ENCODE data around the gene PSPC1. TPM values are rescaled to one million over a fixed set of nuclear protein-coding genes. Genes with fewer than 3 reads are reported as not detected.
"Not testable (repeated sequence)": the region's sequence is repeated elsewhere in the genome, so short reads cannot be mapped to it uniquely, and the experiment has no call there.

Gene PSPC1
- total RNA-seq, 1 donor from 2014 or later, result 41.5 TPM

GRCh38 chr13:19700963-19701362 lies 81.8 kb downstream of the PSPC1 start:
- H3K4me3 ChIP-seq; H3K27me3 ChIP-seq; DNase-seq; intact Hi-C loops (cut with DNase I); H3K9me3 ChIP-seq; H3K36me3 ChIP-seq; ATAC-seq; H3K27ac ChIP-seq; H3K4me1 ChIP-seq: not testable (repeated sequence)

- Histone ChIP-seq H3K4me1 (no peaks in the 10 kb centered on the region), H3K4me3 (no peak overlapping the region), H3K27me3 (no peaks in the 10 kb centered on the region), H3K36me3 (no peaks in the 10 kb centered on the region), H3K27ac (no peak overlapping the region), H3K9me3 (no peaks in the 10 kb centered on the region)
- TF ChIP-seq CTCF (IDR thresholded peaks at IDR 0.05), result no peak
- ATAC-seq (no peak), DNase-seq (no peak)
- intact Hi-C loops (cut with DNase I), result no loop called here
These were observed 86.9 kb downstream of the PSPC1 start for GRCh38 chr13:19695829-19696228.

GRCh38 chr13:19695428-19695827 lies 87.3 kb downstream of the PSPC1 start:
- ATAC-seq (no peak), DNase-seq (no peak)
- H3K27me3 ChIP-seq, result no peaks in the 10 kb centered on the region
- H3K4me1 ChIP-seq, result no peaks in the 10 kb centered on the region
- no peak overlapping the region for H3K4me3 ChIP-seq
- H3K9me3 ChIP-seq, result no peaks in the 10 kb centered on the region
- no peaks in the 10 kb centered on the region for H3K36me3 ChIP-seq
- no peak overlapping the region for H3K27ac ChIP-seq
- intact Hi-C loops (cut with DNase I), result no loop called here
- TF ChIP-seq CTCF (IDR thresholded peaks at IDR 0.05), result no peak

GRCh38 chr13:19691447-19691846 lies 91.3 kb downstream of the PSPC1 start:
- not testable (repeated sequence) for ATAC-seq, DNase-seq, H3K36me3 ChIP-seq

GRCh38 chr13:19685437-19685836 lies 97.3 kb downstream of the PSPC1 start:
- no peak for TF ChIP-seq CTCF (IDR thresholded peaks at IDR 0.05)
- ATAC-seq, result no peak

More at GRCh38 chr13:19691447-19691846, 91.3 kb downstream of the PSPC1 start:
- H3K27me3 ChIP-seq; H3K4me1 ChIP-seq; H3K27ac ChIP-seq; intact Hi-C loops (cut with DNase I); H3K9me3 ChIP-seq; H3K4me3 ChIP-seq: not testable (repeated sequence)

GRCh38 chr13:19685034-19685433 lies 97.7 kb downstream of the PSPC1 start:
- no peaks in the 10 kb centered on the region for H3K27me3 ChIP-seq
- H3K4me3 ChIP-seq, result no peak overlapping the region
- no peak overlapping the region for H3K27ac ChIP-seq
- H3K9me3 ChIP-seq, result no peaks in the 10 kb centered on the region
- H3K4me1 ChIP-seq, result no peaks in the 10 kb centered on the region
- ATAC-seq (no peak), DNase-seq (no peak)
- intact Hi-C loops (cut with DNase I), result no loop called here
- no peaks in the 10 kb centered on the region for H3K36me3 ChIP-seq
- TF ChIP-seq CTCF (IDR thresholded peaks at IDR 0.05), result no peak

More at GRCh38 chr13:19685437-19685836, 97.3 kb downstream of the PSPC1 start:
- Histone ChIP-seq H3K9me3 (no peaks in the 10 kb centered on the region), H3K27me3 (no peaks in the 10 kb centered on the region), H3K4me1 (no peaks in the 10 kb centered on the region), H3K27ac (no peak overlapping the region), H3K36me3 (no peaks in the 10 kb centered on the region), H3K4me3 (no peak overlapping the region)
- intact Hi-C loops (cut with DNase I), result no loop called here
- DNase-seq, result no peak

GRCh38 chr13:19681517-19681916 lies 101.2 kb downstream of the PSPC1 start:
- H3K27me3 ChIP-seq, result no peaks in the 10 kb centered on the region
- H3K4me3 ChIP-seq, result no peak overlapping the region
- ATAC-seq, result no peak
- no peaks in the 10 kb centered on the region for H3K4me1 ChIP-seq
- no peak for DNase-seq
- intact Hi-C loops (cut with DNase I), result no loop called here
- no peaks in the 10 kb centered on the region for H3K9me3 ChIP-seq
- peaks cover 9% of the 10 kb centered on the region for H3K36me3 ChIP-seq
- H3K27ac ChIP-seq, result no peak overlapping the region
- TF ChIP-seq CTCF (IDR thresholded peaks at IDR 0.05), result no peak
